Uterus (tissue), 4 donors: Measurements from ENCODE around the gene FBXO7. TPM values are rescaled to one million over a fixed set of nuclear protein-coding genes. Genes with fewer than 3 reads are reported as not detected.

ENCODE experiments used
- DNase-seq, 2 donors: peaks; one replicate each; pipeline ENCODE4 v3.0.0-alpha.2; 2019 to 2020
- H3K27ac ChIP-seq, 2 donors: fragments of 200-600 bp; sonication (generic); 1 replicate in 1 of 2; 2 replicates in 1 of 2; pipeline ENCODE4 v1.5.1; 2016 to 2018
- H3K27me3 ChIP-seq, 2 donors: fragments of 200-600 bp; sonication (generic); one replicate each; pipeline ENCODE4 v1.5.1; 2018 to 2019; ENCODE audit warnings: control low read depth in 1 of 2
- H3K36me3 ChIP-seq, 2 donors: fragments of 200-600 bp; sonication (generic); one replicate each; pipeline ENCODE4 v1.5.1; 2019; ENCODE audit warnings: control low read depth in 1 of 2
- H3K4me1 ChIP-seq, 2 donors: fragments of 200-600 bp; sonication (generic); one replicate each; pipeline ENCODE4 v1.5.1; 2018 to 2019; ENCODE audit warnings: control low read depth in 1 of 2
- H3K4me3 ChIP-seq, 2 donors: fragments of 200-600 bp; sonication (generic); 1 replicate in 1 of 2; 2 replicates in 1 of 2; pipeline ENCODE4 v1.5.1; 2018 to 2019; ENCODE audit warnings: mild to moderate bottlenecking in 1 of 2
- H3K9me3 ChIP-seq, 2 donors: fragments of 200-600 bp; sonication (generic); one replicate each; pipeline ENCODE4 v1.5.1; 2019; ENCODE audit warnings: control low read depth in 1 of 2
- CTCF ChIP-seq, 4 experiments: fragments of 200-600 bp in 2 of 4; fragments of 450-650 bp in 2 of 4; sonication (generic) in 2 of 4; IDR thresholded peaks; one replicate each; pipeline ENCODE4 v1.5.1; 2016 to 2019; ENCODE audit warnings: antibody characterized with exemption in 4 of 4, mild to moderate bottlenecking in 2 of 4, moderate library complexity in 1 of 4
- POLR2A ChIP-seq, 2 donors: fragments of 450-650 bp; IDR thresholded peaks; one replicate each; pipeline ENCODE4 v1.6.1; 2016; ENCODE audit warnings: antibody characterized with exemption in 2 of 2, mild to moderate bottlenecking in 1 of 2, moderate library complexity in 1 of 2
- intact Hi-C: fragments of 100-400 bp; cut with DNase I; formaldehyde crosslinking; loops from one replicate; pipeline ENCODE4 v1.15.1; 2023; ENCODE audit warnings: low total_unique reads
- total RNA-seq, 4 donors: library from RNA; depleted of rRNA in 3 of 4; stranded (reverse); fragments of >200 nt in 3 of 4; gene quantifications; one replicate each; pipeline versions ENCODE4 v1.1.0 to v1.2.4, GENCODE V29; 2014 to 2023
- donor health status: DM: yes; HTN: yes; CAD: no.

FBXO7 gene
- total RNA-seq, 4 donors from 2014 or later, result 78.2 to 90.2 (median 80.0) TPM

- Histone ChIP-seq H3K27me3 (no peaks in the 10 kb centered on the region), H3K4me1 (no peaks in the 10 kb centered on the region), H3K27ac (no peak overlapping the region), H3K9me3 (no peaks in the 10 kb centered on the region), H3K4me3 (no peak overlapping the region), H3K36me3 (no peaks in the 10 kb centered on the region)
- no peak for DNase-seq
- TF ChIP-seq POLR2A (IDR thresholded peaks at IDR 0.05) (no peak), CTCF (IDR thresholded peaks at IDR 0.05) (no peak)
- intact Hi-C loops, result no loop called here
Observed at GRCh38 chr22:32489377-32489776, 14.8 kb downstream of the FBXO7 start.

DNA sequence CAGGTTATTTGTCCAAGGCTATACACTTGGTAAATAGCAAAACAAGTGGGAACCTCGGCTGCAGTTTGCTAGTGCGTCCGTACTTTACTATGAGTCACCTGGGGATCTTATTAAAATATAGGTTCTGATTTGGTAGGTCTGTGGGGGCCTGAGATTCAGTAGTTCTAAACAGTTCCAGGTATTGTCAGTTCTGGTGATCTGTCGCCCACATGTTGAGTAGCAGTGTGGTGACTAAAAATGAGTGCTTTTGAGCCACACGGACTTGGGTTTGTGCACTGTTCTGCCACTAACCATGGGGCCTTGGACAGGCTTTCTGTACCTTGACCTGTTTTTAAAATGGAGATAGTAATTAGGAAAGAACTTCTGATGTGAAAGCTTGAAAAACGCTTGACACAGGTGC lies 15.7 kb downstream of the FBXO7 start:
- no peak for DNase-seq
- intact Hi-C loops, result no loop called here
- TF ChIP-seq POLR2A (IDR thresholded peaks at IDR 0.05) (no peak), CTCF (IDR thresholded peaks at IDR 0.05) (no peak)
- Histone ChIP-seq H3K27me3 (no peaks in the 10 kb centered on the region), H3K4me3 (no peak overlapping the region), H3K36me3 (no peaks in the 10 kb centered on the region), H3K9me3 (no peaks in the 10 kb centered on the region), H3K4me1 (no peaks in the 10 kb centered on the region), H3K27ac (no peak overlapping the region)

GRCh38 chr22:32492111-32492510 lies 17.5 kb downstream of the FBXO7 start:
- Histone ChIP-seq H3K4me1 (no peaks in the 10 kb centered on the region), H3K27me3 (no peaks in the 10 kb centered on the region), H3K36me3 (no peaks in the 10 kb centered on the region), H3K9me3 (no peaks in the 10 kb centered on the region), H3K4me3 (no peak overlapping the region), H3K27ac (no peak overlapping the region)
- TF ChIP-seq POLR2A (IDR thresholded peaks at IDR 0.05), result no peak
- no peak for TF ChIP-seq CTCF (IDR thresholded peaks at IDR 0.05)
- no peak for DNase-seq
- intact Hi-C loops, result no loop called here

GRCh38 chr22:32493551-32493950 lies 18.9 kb downstream of the FBXO7 start:
- intact Hi-C loops, result no loop called here
- no peak for TF ChIP-seq POLR2A (IDR thresholded peaks at IDR 0.05)
- TF ChIP-seq CTCF (IDR thresholded peaks at IDR 0.05), result no peak
- H3K27ac ChIP-seq, result no peak overlapping the region
- H3K4me1 ChIP-seq, result no peaks in the 10 kb centered on the region
- no peak overlapping the region for H3K4me3 ChIP-seq
- no peaks in the 10 kb centered on the region for H3K9me3 ChIP-seq
- no peaks in the 10 kb centered on the region for H3K36me3 ChIP-seq
- DNase-seq, result no peak
- no peaks in the 10 kb centered on the region for H3K27me3 ChIP-seq

DNA sequence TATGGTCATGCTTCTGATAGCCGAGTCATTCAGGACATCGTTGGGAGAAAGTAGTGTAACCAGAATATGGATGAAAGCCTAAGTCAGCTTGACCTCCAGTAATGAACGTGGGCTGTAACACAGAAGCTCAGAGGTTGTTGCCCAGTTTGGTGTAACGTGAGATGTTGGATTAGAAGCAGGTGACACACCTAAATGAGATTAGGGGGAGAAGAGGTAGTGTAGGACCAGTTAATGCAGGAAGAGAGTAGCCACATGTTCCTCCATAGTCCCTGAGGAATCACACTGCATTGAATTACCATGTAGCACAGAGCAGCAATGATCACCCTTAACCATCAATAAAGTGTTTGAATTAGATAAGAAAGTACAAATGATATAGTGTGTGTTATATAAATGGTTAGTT lies 20.4 kb downstream of the FBXO7 start:
- DNase-seq, result no peak
- Histone ChIP-seq H3K27ac (no peak overlapping the region), H3K4me1 (no peaks in the 10 kb centered on the region), H3K27me3 (no peaks in the 10 kb centered on the region), H3K9me3 (no peaks in the 10 kb centered on the region), H3K4me3 (no peak overlapping the region), H3K36me3 (no peaks in the 10 kb centered on the region)
- TF ChIP-seq POLR2A (IDR thresholded peaks at IDR 0.05) (no peak), CTCF (IDR thresholded peaks at IDR 0.05) (no peak)
- intact Hi-C loops, result no loop called here
